Neutrophil (primary cell): ENCODE data around the gene ZSCAN30.

Experiments used
- H3K27ac ChIP-seq: fragments of 200-600 bp; sonication (generic); 2 replicates; pipeline ENCODE4 v1.5.1; 2016; ENCODE audit warnings: mild to moderate bottlenecking, moderate library complexity
- H3K27me3 ChIP-seq: fragments of 200-600 bp; sonication (generic); 2 replicates; pipeline ENCODE4 v1.6.0; 2016; ENCODE audit warnings: mild to moderate bottlenecking
- H3K36me3 ChIP-seq: fragments of 200-600 bp; sonication (generic); 2 replicates; pipeline ENCODE4 v1.5.1; 2017
- H3K4me1 ChIP-seq, 2 experiments: fragments of 200-600 bp in 1 of 2; sonication (generic) in 1 of 2; 1 replicate in 1 of 2; 2 replicates in 1 of 2; pipeline versions ENCODE4 v1.5.1 to v1.6.1; 2013 to 2016; ENCODE audit warnings: low read depth in 1 of 2, low read length in 1 of 2, mild to moderate bottlenecking in 1 of 2, moderate library complexity in 1 of 2; ENCODE audit not compliant: control insufficient read depth in 1 of 2, insufficient read depth in 1 of 2
- H3K4me3 ChIP-seq, 2 experiments: fragments of 200-600 bp in 1 of 2; sonication (generic) in 1 of 2; 1 replicate in 1 of 2; 2 replicates in 1 of 2; pipeline ENCODE4 v1.5.1; 2013 to 2016; ENCODE audit warnings: low read depth in 1 of 2, low read length in 1 of 2, mild to moderate bottlenecking in 1 of 2, moderate library complexity in 1 of 2
- H3K9me3 ChIP-seq: fragments of 200-600 bp; sonication (generic); 2 replicates; pipeline ENCODE4 v1.5.1; 2016
- CTCF ChIP-seq: fragments of 200-600 bp; sonication (generic); IDR thresholded peaks from 2 replicates; pipeline ENCODE4 v1.5.1; 2016; ENCODE audit warnings: antibody characterized with exemption

ZSCAN30 gene

GRCh38 chr18:35201256-35201931, 88.6 kb downstream of the ZSCAN30 start:
- no peaks in the 10 kb centered on the region for H3K9me3 ChIP-seq
- H3K36me3 ChIP-seq = no peaks in the 10 kb centered on the region
- no peak for TF ChIP-seq CTCF
- no peaks in the 10 kb centered on the region for H3K4me1 ChIP-seq
- H3K27ac ChIP-seq = no peak overlapping the region
- H3K27me3 ChIP-seq = no peaks in the 10 kb centered on the region
- H3K4me3 ChIP-seq = no peak overlapping the region
